GM19452 (cell line): ENCODE measurements around the gene RNASEH2B.

ENCODE experiments used
- ATAC-seq: cut with Tn5 transposase; IDR thresholded peaks from one replicate; pipeline ENCODE4 v1.9.1; 2021; ENCODE audit not compliant: unreplicated experiment

The RNASEH2B gene

DNA sequence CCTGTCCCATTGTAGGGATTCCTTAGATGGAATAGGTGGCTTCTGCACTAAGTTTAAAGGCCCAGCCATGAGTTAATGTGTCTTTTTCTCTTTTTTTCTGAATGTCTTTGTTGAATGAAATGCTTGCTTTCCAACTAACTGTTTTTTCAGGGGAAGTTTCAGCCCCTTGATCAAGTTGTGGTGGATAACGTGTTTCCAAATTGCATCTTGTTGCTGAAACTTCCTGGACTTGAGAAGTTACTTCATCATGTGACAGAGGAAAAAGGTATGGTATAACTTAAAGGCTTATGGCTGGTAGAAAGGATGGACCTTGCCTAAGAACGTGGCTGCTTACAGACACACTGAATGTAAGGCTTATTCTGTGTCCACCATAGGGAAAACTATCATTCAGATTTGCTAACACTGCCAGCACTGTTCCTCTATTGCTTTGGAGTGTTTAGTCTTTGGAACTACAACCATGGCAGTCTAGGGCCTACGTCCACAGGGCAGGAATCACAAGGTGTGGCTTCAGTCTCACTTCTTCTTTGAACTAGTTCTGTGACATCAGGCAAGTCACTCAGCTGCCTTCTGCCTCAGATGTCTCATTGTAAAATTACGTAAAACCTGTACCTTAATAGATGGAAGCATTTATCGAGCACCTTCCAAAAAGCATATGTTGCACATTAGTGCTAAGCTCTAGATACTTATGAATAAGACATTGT, 25.3 kb downstream of the RNASEH2B start:
- no peak for ATAC-seq

DNA sequence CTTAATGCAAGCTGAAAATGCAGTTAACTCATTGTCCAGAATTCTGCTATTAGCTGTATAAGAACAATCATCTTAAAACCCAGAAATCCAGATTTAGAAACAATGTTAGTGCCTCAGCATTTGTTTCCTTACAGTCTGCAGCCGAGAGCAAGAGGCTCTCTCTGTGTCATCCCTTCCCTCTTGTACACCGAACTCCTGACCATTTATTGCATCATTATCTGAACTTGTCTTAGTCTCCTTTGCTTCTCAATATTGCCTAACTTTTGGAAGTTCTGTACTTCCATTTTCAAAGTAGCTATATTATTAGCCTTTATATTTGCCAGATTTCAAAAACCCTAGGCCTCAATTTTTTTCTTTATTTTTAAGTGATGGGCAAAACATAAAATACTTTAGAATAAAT, 27.1 kb downstream of the RNASEH2B start:
- ATAC-seq, result no peak

DNA sequence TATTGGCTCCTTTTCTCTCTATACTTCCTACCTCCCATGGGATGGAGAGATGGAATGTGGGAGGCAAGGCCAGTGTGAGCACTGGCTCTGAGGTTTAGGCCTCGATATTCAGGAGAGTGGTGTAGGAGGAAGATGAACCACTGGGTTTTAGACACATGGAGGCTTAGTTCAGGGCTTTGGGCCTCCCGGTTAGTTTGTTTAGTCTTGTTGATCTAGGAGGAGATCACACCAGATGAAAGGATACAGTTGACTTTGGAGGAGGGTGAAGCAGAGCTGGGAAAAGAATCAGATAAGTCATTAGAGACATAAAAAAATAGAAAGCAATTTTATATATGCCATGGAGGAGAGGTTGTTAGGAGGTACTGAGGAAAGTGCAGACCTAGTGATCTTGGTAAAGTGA, 30.9 kb downstream of the RNASEH2B start:
- no peak for ATAC-seq

DNA sequence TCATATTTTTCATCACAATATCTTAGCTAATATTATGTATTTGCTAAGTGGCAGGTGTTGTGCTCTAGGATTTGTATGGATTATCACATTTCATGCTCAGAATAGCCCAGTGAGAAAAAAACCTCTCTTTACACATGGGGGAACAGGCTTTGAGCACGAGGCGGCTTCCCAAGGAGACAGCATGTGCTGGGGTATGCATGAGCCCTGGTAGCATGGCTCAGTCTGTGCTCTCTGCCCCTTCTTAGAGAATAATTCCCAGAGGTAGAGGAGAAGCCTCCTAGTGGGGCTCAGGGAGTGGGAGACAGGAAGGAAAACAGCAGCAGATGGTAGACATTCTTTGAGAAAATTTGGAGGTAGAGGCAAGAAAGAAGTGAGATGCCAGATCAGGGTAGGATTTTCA, 31.6 kb downstream of the RNASEH2B start:
- no peak for ATAC-seq

GRCh38 chr13:50942630-50943311, 33.2 kb downstream of the RNASEH2B start:
- no peak for ATAC-seq

DNA sequence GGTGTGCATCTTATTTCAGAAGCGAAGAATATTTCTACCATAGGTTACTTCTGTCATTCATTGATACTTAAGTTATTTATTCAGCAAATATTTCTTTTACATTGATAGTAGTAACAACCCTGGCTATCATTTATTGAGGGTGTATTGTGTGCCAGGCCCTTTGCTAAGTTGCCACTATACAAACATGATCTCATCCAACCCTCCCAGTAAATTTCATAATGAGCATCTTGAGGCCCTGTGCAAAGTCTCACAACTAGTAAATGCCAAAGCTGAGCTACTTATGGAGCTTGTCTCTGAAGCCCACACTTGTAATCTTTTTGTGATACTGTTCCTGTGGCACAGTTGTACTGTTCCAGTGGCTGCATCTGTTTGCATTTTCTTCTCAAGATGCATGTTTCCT, 36.1 kb downstream of the RNASEH2B start:
- no peak for ATAC-seq

GRCh38 chr13:50948601-50949000, 39.0 kb downstream of the RNASEH2B start:
- no peak for ATAC-seq

- no peak for ATAC-seq
Observed at GRCh38 chr13:50950849-50951248, 41.3 kb downstream of the RNASEH2B start.

DNA sequence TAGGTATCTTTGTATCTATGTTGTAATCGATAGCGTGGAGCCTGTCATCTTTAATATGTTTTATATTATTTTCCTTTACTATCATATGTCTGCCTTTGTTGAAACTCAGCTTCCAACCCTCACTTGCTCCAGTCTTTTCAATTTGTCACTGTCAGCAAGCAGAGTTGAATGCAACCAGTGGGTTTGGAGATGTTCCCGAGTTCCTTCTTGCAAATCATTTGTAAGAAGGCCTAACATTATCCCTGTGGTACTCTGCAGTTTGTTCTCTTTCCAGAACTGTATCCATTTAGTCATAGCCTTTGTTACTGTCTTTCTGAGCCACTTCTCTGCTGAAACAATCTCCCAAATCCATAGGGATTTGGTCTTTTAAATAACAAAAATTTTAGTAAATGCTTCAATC, 41.8 kb downstream of the RNASEH2B start:
- no peak for ATAC-seq

GRCh38 chr13:50955241-50955640, 45.6 kb downstream of the RNASEH2B start:
- ATAC-seq, result no peak

DNA sequence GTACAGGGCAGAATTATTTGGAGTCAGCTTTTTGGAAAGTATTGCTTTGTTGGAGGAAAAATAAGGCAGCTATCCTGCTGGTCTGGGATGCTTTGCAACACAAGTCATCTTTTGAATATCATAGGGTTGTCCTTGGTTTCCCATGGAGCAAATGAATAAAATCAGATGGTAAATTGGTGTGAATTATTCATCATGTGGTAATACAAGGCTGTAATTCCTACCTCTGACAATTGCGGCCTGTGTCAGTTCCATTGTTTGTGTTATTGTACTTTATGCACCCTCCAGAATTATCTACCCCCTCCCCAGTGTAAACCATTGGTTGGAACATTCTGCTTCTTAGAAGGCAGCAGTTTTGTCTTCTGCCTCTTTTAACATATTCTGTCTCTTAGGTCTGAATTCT, 46.2 kb downstream of the RNASEH2B start:
- ATAC-seq, result no peak

DNA sequence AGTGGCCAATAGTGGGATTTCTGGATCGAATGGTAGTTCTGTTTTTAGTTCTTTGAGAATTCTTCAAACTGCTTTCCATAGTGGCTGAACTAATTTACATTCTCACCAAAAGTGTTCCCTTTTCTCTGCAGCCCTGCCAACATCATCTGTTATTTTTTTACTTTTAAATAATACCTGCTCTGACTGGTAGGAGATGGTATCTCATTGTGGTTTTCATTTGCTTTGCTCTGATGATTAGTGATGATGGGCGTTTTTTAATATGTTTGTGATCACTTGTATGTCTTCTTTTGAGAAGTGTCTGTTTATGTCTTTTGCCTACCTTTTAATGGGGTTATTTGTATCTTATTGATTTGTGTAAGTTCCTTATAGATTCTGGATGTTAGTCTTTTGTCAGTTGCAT, 48.0 kb downstream of the RNASEH2B start:
- ATAC-seq, result no peak

DNA sequence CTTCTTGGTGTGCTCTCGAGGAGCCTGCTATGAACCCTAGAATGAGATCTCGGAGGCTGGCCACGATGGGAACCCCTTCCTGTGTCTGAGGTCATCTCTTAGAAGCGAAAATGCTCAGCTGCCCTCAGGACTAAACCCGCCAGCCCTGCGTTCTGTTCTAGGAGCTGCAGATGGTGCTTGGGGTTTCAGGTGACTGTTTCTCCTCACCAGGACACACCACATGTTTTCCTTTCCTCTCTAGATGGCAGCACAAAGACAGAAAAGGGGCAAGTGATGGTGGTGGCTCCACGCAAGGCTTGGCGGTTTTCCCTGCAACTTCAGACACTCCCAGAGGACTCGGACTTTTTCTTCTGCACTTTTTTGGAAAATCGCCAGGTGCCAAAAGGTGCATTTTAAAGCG, 60.1 kb downstream of the RNASEH2B start:
- no peak for ATAC-seq

DNA sequence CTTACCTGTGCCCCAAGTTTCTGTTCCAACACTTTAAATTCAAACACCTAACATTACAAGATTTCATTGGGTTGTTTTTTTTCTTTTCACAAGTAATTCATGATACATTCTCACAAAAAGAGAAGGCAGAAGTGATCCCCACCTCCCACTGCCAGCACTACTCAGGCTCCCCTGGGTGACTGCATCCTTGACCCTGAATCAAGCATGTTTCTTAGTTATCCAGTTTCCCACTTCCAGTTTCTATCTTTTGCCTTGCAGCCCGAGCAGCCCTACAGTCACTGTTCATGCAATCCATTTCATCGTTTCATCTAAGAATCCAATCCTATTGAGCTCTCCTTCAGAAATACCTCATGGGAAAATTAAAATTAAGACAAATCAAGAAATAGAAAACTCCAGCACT, 61.4 kb downstream of the RNASEH2B start:
- ATAC-seq, result no peak

DNA sequence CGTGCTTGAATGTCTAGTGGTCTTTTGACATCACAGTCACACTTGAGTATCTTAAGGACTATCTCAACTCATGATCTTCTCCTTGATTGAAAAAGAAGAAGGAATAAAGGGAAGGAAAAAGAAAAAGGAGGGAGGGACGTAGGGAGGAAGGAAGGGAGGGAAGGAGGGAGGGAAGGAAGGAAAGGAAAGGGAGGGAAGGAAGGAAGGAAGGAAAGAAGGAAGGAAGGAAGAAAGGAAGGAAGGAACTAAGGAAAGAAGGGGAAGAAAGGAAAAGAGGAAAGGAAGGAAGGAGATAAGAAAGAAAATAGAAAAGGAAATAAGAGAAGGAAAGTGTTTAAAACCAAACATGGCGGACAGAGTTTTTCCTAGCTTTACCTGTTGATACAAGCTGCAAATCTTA, 64.7 kb downstream of the RNASEH2B start:
- ATAC-seq, result no peak

GRCh38 chr13:50979187-50979586, 69.6 kb downstream of the RNASEH2B start:
- no peak for ATAC-seq

DNA sequence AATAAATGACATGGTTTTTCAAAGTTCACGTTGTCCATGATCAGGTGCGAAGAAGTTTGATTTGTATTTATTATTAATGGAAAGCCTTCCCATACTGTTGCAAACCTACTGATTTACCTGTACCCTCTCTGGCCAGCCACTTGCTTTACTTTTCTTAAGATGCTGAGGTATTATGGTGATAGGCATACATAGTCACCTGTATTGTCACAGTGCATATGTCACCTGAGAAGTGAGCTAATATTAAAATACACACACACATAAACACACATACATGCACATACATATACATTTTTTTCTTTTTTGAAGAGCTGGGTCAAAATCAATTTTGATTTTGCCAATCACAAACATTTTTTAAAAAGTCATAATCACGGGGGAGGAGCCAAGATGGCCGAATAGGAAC, 72.1 kb downstream of the RNASEH2B start:
- ATAC-seq, result no peak

DNA sequence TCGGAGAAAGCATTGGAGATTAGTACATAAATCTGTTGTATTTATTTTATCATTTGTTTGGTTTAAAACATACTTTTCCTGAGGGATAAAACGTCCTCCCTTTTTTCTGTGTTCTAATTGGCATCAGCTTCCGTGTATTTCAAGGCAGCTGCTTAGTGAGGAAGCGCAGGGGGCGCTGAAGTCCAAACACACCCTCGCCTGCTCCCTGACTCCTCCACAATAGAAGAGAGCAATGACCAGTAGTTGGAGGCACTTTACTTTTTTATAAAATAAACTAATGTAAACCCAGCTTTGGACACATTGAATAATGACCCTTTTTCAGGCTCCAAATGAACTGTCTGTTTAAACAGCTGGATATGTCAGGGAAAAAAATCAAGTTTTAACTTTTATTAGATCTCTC, 79.9 kb downstream of the RNASEH2B start:
- no peak for ATAC-seq

GRCh38 chr13:50990065-50990817, 80.7 kb downstream of the RNASEH2B start:
- no peak for ATAC-seq

GRCh38 chr13:50990818-50991506, 81.4 kb downstream of the RNASEH2B start:
- ATAC-seq, result no peak
